NCI-H1436 treated with DMSO at 0.1 percent for 48 hours (cell line): ENCODE data around the gene XRRA1.
"Not testable (repeated sequence)": the region's sequence is repeated elsewhere in the genome, so short reads cannot be mapped to it uniquely, and the experiment has no call there.

Experiments used
- DNase-seq: peaks from one replicate; lab custom pipeline; 2025; lab: John Stamatoyannopoulos, UW

Gene XRRA1

GRCh38 chr11:74825596-74825995 lies 123.3 kb downstream of the XRRA1 start:
- not testable (repeated sequence) for DNase-seq

GRCh38 chr11:74824285-74824982 lies 124.5 kb downstream of the XRRA1 start:
- DNase-seq, result no peak

GRCh38 chr11:74822170-74822569 lies 126.7 kb downstream of the XRRA1 start:
- DNase-seq, result no peak

- no peak for DNase-seq
These were observed 128.1 kb downstream of the XRRA1 start for GRCh38 chr11:74820763-74821162.

GRCh38 chr11:74819400-74819799 lies 129.5 kb downstream of the XRRA1 start:
- DNase-seq, result no peak

GRCh38 chr11:74818283-74818946 lies 130.5 kb downstream of the XRRA1 start:
- DNase-seq, result no peak

GRCh38 chr11:74816664-74817063 lies 132.2 kb downstream of the XRRA1 start:
- DNase-seq, result no peak

- DNase-seq, result no peak
These were observed 132.9 kb downstream of the XRRA1 start for GRCh38 chr11:74815966-74816365.

GRCh38 chr11:74809801-74810200 lies 139.1 kb downstream of the XRRA1 start:
- DNase-seq, result no peak

- no peak for DNase-seq
These were observed 142.6 kb downstream of the XRRA1 start for GRCh38 chr11:74806267-74806666.

GRCh38 chr11:74791333-74792100 lies 157.4 kb downstream of the XRRA1 start:
- DNase-seq, result no peak
